SKM-1 (cell line): ENCODE data around the gene SRSF1.
"Not testable (repeated sequence)": the region's sequence is repeated elsewhere in the genome, so short reads cannot be mapped to it uniquely, and the experiment has no call there.

ENCODE experiments used
- DNase-seq: peaks from one replicate; lab custom pipeline; 2025; ENCODE audit not compliant: unreplicated experiment; lab: John Stamatoyannopoulos, UW

Gene SRSF1, protein sequence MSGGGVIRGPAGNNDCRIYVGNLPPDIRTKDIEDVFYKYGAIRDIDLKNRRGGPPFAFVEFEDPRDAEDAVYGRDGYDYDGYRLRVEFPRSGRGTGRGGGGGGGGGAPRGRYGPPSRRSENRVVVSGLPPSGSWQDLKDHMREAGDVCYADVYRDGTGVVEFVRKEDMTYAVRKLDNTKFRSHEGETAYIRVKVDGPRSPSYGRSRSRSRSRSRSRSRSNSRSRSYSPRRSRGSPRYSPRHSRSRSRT

DNA sequence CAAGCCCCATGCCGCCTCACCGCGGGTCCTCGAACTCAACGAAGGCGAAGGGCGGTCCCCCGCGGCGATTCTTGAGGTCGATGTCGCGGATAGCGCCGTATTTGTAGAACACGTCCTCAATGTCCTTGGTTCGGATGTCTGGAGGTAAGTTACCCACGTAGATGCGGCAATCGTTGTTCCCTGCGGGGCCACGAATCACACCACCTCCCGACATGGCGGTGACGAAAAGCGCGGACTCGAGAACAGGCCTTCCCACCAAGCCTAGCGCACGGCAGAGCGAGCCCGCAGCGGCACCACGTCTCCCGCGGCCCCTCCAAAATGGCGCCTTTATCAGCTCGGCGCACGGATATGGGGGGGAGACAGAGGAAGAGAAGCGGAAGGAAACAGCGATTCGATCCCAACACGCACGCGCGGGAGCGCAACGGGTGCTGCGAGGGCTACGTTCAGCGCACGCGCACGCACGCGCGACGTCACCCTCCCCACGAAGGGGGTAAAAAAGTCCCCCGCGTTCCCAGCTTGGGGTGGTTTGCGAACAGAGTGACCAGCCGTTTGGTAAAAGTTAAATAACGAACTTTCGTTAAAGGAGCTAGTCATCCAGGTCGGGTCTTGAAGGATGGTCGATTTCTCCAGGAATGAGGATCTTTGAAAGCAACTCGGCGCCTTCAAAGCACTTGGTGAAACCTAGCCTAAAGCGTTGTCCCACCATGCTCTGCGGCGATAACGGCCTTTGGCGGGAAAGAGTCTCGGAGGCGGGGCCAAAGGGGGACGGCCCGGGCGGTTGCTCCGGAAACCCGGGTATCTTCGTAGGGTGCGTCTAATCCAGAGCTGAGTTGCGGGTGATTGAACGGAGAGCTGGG, at the start of gene SRSF1:
TSS of gene SRSF1 (minus strand) at position 323 of the 857 bp plus-strand sequence. CDS start at position 214, 109 bp downstream.
- DNase-seq: peak; percentile 97

DNA sequence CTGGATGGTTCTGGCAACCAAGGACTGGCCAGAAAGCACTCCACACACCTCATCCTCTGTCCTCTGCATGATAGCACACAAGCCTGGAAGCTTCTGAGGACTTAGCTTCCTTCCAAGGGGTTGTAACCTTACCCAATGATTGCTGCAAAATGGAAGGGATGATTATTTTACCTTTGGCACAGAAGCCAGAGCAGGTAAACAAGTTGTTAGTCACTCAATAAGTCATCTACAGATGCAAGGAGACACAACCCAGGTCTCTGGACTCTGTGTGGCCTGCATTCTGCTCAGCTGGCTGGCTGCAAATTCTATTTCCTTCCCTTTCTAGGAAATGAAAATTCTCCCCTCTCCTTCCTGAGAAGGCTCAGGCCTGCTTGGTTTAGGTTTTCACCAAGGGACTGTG, 49.4 kb upstream of the SRSF1 start:
- DNase-seq: no peak

DNA sequence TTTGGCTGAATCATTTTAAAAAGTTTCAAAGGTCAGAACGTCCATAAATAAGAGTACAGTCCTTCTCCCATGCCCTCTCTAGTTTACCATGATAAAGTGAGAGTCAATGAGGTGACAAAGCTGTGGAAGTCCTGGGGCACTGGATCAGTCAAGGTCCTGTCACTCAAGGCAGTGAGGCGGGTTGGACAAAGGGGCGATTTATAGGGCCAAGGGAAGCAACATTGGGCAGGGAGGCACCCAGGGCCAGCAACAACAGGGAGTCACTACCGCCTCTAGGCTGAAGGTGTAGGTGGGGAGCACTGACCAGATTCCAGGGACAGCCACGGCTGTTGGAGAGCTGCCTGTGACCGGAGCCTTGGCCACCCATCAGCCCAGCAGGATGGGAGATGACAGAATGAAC, 47.6 kb upstream of the SRSF1 start:
- no peak for DNase-seq

DNA sequence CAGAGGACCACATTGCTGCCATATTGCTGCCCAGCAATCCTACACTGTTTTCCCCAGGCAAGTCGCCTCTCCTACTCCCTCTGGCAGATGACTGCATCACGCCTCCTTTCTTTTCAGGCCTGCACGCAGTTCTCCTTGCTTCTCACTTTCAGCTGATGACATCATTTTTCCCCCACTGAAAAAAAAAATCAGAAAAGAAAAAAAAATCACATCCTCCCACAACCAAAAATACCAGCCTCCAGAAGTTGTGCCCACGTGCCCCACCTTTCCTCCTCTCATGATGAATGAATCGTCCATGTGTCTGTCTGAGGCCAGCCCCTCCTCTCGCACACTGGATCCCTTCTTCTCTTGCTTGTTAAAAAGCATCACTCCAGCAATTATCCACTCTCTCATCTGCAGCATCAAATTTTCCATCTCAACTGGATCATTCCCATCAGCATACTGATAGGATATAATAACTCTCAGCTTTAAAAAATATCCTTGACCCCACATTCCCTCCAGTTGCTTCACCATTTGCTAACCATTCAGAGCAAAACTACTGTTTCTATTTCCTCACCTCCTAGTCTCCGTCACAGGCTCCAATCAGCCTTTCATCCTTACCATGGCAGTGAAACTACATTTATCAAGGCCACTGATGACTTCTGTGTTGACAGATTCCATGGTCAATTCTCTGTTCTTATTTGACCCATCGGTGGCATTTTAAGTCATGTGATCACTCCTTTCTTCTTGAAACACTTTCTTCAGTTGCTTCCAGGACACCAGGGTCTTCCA, 46.1 kb upstream of the SRSF1 start:
- DNase-seq: no peak

DNA sequence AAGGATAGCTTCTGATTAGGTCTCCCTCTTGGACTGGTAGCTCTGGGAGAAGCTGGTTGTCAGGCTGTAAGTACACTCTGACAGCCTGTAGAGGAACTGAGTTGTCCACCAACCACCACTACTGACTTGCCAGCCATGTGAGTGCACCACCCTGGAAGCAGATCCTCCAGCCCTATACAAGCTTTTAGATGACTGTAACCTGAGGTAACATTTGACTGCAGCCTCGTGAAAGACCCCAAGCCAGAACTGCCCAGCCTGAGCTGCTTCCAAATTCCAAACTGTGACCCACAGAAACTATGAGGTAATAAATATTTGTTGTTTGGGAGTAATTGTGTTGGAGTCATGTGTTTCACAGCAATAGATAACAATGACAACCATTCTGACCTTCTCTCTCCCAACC, 45.4 kb upstream of the SRSF1 start:
- DNase-seq: no peak

DNA sequence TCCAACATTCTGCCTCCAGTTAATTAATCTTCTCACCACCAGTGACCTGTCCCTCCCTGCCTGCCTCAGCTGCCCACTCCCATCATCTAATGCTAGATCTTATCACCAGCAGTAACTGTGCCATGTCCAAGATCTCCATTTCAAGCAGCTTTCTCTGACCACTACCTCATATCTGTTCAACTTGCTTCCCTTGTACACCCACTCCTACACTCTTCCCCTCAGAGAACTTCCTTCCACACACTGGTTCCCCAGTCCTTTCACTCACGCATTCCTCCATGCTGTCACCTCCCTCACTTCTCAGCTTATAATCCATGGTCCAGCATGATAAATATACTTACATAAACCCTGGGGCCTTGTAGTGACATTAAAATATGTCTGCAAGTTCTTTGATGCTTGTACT, 44.4 kb upstream of the SRSF1 start:
- no peak for DNase-seq

DNA sequence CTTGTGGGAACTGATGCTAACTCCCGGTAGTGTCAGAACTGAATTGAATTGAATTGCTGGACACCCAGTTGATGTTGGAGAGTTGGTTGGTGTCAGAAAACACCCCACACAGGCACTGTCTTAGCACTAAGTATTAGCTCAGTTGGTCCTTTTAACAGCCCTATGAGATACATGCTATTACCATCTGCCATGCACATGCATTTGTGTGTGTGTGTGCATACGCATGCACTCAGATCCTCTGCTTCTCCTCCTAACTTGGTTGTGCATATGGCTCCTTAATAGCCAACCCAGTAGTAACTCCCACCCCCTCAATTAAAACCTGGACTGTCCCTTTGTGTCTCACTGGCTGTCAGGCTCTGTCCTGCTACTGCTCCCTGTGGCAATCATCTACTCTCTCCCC, 43.9 kb upstream of the SRSF1 start:
- DNase-seq: no peak

DNA sequence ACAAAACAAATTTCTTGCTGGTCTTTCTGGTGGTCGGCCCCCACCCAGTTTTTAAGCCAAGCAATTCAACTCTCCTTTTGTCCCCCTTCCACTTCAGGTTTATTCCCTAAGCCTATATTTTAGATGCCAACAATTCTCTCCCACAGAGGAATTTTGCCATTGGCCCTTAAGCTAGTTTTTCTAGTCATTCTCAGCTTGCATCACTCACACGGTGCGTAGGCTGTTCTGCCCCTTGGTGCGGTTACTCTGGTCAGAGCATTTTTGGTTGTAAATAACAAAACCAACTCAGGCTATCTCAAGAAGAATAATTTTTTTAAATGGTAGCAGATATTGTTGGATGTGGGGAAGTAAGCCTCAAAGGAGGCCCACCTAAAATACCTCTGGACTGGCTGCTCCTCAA, 42.5 kb upstream of the SRSF1 start:
- DNase-seq: no peak

DNA sequence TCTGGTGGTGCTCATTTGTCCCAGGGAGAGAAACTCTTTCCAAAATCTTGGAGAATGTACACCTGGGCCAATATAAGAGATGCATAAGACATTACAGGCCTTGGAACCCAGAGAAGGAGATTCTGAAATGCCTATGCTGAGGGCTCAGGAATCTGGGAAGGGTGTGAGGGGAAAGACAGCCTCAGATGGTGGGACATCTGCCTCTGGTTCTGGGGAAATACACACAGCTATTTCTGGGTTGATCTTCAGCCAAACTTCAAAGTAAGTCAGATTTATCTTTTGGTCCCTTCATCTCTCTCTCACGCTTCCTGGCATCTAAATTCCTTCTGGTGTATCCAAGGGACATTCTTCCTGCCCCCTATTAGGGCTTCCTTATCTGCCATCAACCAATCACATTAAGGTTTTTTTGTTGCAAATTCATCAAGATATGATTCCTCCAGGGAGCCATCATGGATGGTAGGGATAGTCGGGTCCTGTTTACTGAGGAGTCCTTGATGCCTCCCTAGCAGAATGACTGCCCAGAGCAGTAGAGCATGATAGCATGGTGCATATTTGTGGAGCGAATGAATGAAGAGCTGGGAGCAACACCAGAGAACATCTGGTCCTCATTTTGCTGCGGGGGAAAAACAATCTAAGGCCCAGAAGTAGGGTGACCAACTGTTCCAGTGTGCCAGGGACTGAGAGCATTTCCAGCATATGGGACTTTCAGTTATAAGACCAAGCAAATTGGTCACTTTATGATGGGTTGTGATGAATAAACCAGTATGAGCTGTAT, 40.5 kb upstream of the SRSF1 start:
- DNase-seq: no peak

DNA sequence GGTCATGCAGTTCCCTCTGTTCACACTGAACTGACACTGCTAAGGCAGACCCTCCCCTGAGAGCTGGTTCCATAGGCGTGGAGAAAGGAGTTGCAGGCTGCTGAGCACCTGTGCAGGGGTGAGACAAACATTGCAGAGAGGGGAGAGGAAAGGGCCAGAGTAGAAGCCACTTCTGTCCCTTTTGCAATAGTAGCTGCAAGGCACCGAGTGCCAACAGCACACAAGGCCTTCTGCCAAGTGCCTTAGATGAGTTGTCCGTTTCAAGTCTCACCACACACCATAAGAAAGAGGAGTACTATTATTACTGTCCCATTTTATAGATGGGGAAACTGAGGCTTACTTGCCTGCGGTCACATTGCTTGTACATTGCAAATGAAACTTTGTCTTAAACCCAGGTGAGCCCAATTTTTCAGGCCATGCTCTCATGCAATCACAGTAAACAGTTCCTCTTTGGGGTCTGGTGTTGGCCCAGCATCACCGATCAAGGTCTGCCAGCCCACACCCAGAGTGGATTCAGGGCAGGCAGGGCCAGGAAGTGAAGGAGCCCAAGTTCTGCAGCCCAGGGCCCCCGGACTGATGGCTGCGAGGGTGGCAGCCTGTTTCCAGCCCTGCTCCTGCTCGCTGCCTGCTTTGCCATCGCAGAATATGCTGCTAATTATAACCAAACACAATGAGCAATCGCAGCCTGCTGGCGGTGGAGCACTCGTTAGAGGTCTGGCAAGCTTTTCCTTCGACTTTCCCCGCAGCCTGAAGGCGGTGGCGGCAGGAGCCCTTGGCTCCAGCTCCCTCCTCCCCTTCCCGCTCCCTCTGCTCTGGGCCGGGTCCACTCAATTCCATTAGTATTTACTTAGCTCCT, 39.4 kb upstream of the SRSF1 start:
- DNase-seq: no peak

DNA sequence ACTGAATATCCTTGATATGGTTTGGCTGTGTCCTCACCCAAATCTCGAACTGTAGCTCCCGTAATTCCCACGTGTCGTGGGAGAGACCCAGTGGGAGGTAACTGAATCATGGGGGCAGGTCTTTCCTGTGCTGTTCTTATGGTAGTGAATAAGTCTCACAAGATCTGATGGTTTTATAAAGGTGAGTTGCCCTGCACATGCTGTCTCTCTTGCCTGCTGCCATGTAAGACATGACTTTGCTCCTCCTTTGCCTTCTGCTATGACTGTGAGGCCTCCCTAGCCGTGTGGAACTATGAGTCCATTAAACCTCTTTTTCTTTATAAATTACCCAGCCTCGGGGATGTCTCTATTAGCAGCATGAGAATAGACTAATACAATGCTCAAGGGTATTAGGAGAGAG, 37.2 kb upstream of the SRSF1 start:
- not testable (repeated sequence) for DNase-seq

DNA sequence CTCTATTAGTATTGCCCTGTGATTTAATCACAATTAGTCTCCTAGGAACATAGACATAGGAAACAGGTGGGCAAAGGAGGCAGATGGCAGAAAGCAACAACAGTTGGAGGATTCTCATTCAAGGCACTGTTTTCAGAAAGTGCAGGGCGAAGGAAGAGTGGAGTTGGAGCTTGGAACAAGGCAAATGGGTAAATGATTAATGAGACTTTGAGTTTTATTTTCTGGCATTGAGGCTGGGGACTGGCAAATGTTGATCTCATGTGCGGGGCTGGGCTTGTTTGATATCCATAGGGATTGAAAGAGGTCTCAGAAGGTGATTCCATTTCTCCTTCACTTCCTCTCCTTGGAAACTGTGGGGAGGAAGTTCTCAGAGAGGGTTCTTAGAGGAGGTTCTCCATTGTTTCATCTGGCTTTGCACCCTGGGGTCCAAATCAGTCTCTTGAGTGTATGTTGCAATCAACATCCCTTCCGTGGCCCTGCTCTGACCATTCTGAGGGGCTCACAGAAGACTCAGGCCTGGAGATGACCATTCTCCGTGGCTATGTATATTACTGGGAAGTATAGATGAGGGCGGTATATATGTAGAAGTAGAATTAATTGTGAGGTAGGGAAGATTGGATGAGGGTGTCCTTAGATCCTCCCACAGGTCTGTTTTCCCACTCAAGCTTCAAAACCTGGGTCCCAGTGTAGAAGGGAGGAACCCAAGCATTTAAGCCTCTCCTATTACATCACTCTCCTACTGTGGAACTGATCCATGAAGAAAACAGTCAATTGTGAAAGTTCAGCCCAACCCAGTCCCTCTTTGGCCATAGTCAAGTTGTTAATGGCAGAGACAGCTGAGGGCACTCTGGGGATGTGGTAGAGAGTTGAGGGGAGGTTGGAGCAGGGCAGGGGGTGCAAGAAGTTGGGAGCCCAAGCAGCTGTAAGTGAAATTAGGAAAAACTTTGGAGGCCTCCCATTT, 36.5 kb upstream of the SRSF1 start:
- no peak for DNase-seq

DNA sequence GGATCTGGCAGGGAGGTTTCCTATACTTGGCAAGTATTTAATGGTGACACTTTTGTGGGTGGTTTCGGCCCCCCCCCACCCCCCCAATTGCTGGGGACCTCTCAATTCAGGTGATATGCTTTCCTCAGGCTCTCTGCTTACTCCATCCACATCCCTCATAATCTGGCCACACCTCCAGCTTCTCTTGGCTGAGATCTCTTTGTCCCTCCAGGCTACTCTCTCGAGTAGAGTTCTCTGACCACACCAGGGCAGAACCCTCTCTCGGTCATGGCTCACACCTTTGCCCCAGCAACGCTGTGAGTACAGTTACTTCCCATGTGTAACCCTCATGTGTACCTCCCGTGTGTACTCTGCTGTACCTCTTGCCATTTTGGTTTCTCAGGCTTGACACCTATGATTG, 34.1 kb upstream of the SRSF1 start:
- DNase-seq: no peak

DNA sequence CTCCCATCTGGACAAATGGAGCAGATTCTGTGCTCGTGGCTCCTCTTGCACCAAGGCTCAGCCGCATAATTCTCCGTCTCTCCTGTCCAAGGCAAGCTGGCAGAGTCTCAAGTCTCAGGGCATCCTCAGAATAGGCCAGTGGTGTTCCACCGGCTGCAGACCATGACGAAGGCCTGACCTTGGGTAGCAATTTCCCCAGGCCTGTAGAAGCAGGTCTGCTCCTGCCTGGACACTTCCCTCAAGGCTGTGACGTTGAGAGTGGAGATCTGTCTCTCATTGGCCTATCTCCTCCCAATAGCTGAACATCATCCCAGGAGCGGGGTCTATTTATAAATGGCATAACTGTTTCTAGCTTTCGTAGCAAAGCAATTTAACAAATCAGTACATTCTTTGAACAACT, 33.3 kb upstream of the SRSF1 start:
- DNase-seq: no peak

DNA sequence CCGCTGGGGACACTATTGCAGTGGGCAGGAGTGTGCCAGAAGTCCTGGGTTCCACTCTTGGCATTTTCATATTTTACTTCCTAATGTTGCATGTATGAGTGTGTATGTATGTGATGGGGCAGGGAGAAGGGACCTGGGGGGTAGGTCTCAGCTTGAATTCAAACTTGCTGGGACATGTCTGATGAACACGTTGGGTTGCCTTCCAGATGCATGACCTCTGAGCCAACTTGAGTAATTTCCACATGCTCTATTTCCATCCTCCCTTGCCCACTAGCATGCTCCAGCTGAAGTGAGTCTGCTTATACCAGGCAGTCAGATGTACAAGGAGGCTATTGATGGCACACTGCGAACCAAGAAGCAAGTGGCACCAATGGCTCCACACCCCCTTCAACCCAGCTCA, 32.9 kb upstream of the SRSF1 start:
- DNase-seq: no peak

DNA sequence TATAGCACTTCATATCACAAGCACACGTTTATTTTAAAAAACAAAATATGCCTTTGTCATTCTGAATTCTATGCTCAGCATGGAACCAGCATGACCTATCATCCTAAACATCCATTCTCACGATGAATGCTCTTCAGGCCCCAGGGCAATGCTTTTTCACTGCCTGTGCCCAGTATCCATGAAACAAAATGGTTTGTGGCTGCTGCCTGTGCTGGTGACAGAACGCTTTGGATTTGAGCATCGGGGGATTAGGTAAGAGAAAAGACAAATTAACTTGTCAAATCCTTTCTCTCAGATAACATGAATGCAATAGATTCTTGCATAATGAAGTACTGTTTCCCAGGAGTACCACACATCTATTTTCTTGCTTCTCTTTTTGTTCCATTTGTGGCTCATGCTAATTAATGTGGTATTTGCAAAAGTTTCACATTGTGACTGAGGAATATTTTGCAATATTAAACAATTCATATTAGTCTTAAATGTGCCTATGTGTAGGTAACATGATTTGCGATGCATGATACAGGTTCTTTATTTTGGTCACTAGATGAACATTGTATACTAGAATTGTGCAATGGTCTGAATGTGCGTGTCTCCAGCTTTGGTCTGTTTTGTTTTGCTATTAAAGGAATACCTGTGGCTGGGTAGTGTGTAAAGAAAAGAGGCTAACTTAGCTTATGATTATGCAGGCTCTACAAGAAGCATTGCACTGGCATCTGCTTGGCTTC, 25.8 kb upstream of the SRSF1 start:
- peak; percentile 19 for DNase-seq

DNA sequence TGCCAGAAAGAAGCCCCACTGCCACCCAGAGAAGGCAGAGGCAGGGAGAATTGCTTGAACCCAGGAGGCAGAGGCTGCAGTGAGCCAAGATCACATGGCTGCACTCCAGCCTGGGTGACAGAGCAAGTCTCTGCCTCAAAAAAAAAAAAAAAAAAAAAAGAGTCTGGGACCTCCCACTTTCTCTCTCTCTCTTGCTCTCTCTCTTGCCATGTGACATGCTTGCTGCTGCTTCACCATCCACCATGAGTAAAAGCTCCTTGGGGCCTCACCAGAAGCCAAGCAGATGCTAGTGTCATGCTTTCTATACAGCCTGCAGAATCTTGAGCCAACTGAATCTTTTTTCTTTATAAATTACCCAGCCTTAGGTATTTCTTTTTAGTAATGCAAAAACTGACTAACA, 21.5 kb upstream of the SRSF1 start:
- no peak for DNase-seq

DNA sequence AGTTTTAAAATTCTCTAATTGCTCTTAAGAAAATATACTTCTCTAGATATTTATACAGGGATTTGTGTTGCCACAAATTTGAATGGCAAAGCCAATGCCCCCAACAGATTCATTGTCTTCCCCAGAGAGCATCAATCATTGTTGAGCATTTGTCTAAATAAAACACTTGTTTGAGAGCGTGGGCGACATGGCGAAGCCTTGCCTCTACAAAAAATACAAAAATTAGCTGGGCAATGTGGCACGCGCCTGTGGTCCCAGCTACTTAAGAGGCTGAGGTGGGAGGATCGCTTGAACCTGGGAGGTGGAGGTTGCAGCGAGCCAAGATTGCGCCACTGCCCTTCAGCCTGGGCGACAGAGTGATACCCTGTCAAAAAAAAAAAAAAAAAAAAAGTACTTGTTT, 13.4 kb upstream of the SRSF1 start:
- no peak for DNase-seq
